ENCODE measurements around the gene TTYH3. TPM values are rescaled to one million over a fixed set of nuclear protein-coding genes. Genes with fewer than 3 reads are reported as not detected.

The TTYH3 gene
- total RNA-seq, 1 experiment from 2014 or later = 114 TPM

DNA sequence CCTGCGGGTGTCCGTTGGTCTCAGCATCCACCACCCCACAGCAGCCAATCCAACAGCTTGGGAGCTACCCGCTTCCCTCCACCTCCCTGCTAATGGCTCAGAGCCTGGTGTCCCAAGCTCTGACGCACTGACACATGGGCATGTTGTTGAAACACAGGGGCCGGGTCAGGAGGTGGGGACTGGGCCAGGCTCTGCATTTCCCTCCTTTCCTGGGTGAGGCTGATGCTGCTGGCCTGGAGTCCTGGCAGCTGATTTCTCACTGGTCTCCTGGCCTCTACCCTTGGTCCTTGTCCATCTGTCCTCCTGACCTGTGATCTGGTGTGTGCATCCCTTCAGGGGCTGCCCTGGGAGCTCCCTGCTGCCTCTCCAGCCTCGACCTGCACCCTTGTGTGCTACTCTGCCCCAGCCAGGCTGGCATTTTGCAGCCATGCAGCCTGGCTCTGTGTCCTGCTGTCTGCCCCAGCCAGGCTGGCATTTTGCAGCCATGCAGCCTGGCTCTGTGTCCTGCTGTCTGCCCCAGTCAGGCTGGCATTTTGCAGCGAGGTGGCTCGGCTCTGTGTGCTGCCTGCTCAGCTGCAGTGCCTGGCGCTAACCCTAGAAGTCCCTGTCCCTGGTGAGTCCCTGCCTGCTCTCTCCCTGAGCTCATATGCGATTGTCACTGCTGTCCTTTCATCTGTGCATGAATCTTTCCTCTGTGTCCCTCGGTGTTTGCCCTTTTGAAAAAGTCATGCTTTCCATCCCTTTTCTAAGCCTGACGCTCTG lies 70.2 kb downstream of the TTYH3 start:
- intact Hi-C loops (cut with micrococcal nuclease; ENCODE audit: unreplicated experiment) = no loop called here
- Histone ChIP-seq H3K36me3 (ENCODE audit: low read depth) (no peaks in the 10 kb centered on the region), H4K20me1 (ENCODE audit: insufficient read depth) (no peaks in the 10 kb centered on the region), H3K9me2 (ENCODE audit: insufficient read depth) (no peaks in the 10 kb centered on the region), H2AFZ (no peak overlapping the region), H3K27me3 (ENCODE audit: insufficient read depth, low read depth) (peaks cover 9% of the 10 kb centered on the region; the same call in 1 of the 2 replicates), H3K9me3 (ENCODE audit: insufficient read depth, low read depth) (no peaks in the 10 kb centered on the region), H3K4me3 (no peak overlapping the region), H3K27ac (no peak overlapping the region), H3F3A (ENCODE audit: insufficient read depth, low read depth) (peaks cover 20% of the 10 kb centered on the region), H3K4me2 (no peak overlapping the region), H3K4me1 (replicated peaks; ENCODE audit: insufficient read depth) (no peaks in the 10 kb centered on the region), H3K79me2 (ENCODE audit: low read depth) (no peaks in the 10 kb centered on the region)
- BruUV-seq (replicated peaks) = no TSS peak
- DNase-seq = no peak
- POLR2A ChIA-PET (ENCODE audit: unreplicated experiment) = no interaction called here
- CTCF ChIA-PET = interaction anchor here (0.5 kb wide), 1 partner anchor 21 kb away, joined by 3 read pairs; no protein-coding TSS in a partner anchor
- no peak for TF ChIP-seq EZH2 (IDR thresholded peaks at IDR 0.05; ENCODE audit: low read depth)
- TF ChIP-seq, protein P1, sequence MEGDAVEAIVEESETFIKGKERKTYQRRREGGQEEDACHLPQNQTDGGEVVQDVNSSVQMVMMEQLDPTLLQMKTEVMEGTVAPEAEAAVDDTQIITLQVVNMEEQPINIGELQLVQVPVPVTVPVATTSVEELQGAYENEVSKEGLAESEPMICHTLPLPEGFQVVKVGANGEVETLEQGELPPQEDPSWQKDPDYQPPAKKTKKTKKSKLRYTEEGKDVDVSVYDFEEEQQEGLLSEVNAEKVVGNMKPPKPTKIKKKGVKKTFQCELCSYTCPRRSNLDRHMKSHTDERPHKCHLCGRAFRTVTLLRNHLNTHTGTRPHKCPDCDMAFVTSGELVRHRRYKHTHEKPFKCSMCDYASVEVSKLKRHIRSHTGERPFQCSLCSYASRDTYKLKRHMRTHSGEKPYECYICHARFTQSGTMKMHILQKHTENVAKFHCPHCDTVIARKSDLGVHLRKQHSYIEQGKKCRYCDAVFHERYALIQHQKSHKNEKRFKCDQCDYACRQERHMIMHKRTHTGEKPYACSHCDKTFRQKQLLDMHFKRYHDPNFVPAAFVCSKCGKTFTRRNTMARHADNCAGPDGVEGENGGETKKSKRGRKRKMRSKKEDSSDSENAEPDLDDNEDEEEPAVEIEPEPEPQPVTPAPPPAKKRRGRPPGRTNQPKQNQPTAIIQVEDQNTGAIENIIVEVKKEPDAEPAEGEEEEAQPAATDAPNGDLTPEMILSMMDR (conservative IDR thresholded peaks at IDR 0.05) = no peak

DNA sequence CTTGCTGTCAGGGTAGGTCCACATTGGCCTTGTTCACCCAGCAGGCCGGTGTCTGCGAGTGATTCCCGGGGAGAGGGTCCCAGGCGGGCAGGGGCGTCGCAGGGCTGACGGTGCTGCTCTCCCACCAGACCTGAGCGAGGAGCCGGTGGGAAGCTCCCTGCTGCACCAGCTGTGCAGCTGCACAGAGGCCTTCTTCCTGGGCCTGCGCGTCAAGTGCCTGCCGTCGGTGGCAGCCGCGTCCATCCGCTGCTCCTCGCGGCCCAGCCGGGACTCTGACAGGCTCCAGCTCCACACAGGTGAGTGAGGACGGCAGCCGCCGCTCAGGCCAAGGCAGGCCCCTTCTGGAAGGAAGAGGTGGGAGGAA lies 70.8 kb downstream of the TTYH3 start:
- POLR2A ChIA-PET (ENCODE audit: unreplicated experiment) = no interaction called here
- TF ChIP-seq, protein P1 (conservative IDR thresholded peaks at IDR 0.05) = no peak
- no peaks in the 10 kb centered on the region for H4K20me1 ChIP-seq (ENCODE audit: insufficient read depth)
- CTCF ChIA-PET = no interaction called here
- H3K79me2 ChIP-seq (ENCODE audit: low read depth) = no peaks in the 10 kb centered on the region
- no peak overlapping the region for H3K4me3 ChIP-seq
- no peaks in the 10 kb centered on the region for H3K4me1 ChIP-seq (replicated peaks; ENCODE audit: insufficient read depth)
- no TSS peak for BruUV-seq (replicated peaks)
- H3K9me3 ChIP-seq (ENCODE audit: insufficient read depth, low read depth) = no peaks in the 10 kb centered on the region
- peaks cover 9% of the 10 kb centered on the region; the same call in 1 of the 2 replicates for H3K27me3 ChIP-seq (ENCODE audit: insufficient read depth, low read depth)
- H3K4me2 ChIP-seq = no peak overlapping the region
- peaks cover 21% of the 10 kb centered on the region for H3F3A ChIP-seq (ENCODE audit: insufficient read depth, low read depth)
- no peaks in the 10 kb centered on the region for H3K36me3 ChIP-seq (ENCODE audit: low read depth)
- no peaks in the 10 kb centered on the region for H3K9me2 ChIP-seq (ENCODE audit: insufficient read depth)
- no peak overlapping the region for H2AFZ ChIP-seq
- intact Hi-C loops (cut with micrococcal nuclease; ENCODE audit: unreplicated experiment) = no loop called here
- H3K27ac ChIP-seq = no peak overlapping the region
- DNase-seq = no peak

DNA sequence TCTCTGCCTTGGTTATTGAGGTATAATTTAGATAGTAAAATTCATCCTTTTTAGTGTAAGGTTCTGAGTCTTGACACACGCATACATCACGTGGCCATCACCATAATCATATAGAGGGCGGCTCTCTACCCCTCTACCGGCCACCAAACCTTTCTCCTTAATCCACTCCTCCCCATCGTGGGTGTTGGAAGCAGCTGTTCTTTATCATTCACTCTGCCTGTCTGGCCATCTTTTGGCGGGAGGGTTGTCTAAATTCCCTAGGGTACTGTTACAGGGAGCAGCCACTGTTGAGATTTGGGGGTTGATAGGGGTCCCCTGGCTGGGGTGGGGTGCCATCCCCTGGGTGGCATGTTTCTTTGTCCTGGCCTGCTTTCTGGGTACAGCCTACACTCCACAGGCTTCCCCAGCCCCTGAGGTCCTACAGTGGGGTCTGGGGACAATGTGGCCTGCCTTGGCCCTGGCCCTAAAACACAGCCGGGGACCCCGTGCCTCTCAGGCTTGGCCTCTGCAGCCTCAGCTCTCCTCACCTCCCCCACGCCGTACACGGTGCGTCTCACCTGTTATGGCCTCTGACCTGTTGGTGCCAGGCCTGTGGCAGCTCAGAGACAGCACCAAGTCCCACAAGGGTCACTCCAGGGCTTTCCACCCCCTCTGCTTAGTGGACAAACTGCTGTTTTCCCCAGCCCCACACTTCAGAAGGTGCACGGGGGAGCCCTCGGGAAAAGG lies 73.7 kb downstream of the TTYH3 start:
- H3K4me3 ChIP-seq = no peak overlapping the region
- H3K9me2 ChIP-seq (ENCODE audit: insufficient read depth) = no peaks in the 10 kb centered on the region
- H3K9me3 ChIP-seq (ENCODE audit: insufficient read depth, low read depth) = no peaks in the 10 kb centered on the region
- DNase-seq = no peak
- no peaks in the 10 kb centered on the region for H3K4me1 ChIP-seq (replicated peaks; ENCODE audit: insufficient read depth)
- CTCF ChIA-PET = no interaction called here
- POLR2A ChIA-PET (ENCODE audit: unreplicated experiment) = interaction anchor here (0.6 kb wide), 2 partner anchors 240 to 252 kb away, joined by 4 to 7 read pairs; no protein-coding TSS in a partner anchor
- H3K36me3 ChIP-seq (ENCODE audit: low read depth) = no peaks in the 10 kb centered on the region
- no peaks in the 10 kb centered on the region for H3K27me3 ChIP-seq (ENCODE audit: insufficient read depth, low read depth)
- intact Hi-C loops (cut with micrococcal nuclease; ENCODE audit: unreplicated experiment) = no loop called here
- no peak overlapping the region for H3K27ac ChIP-seq
- no peak for TF ChIP-seq EZH2 (IDR thresholded peaks at IDR 0.05; ENCODE audit: low read depth)
- TF ChIP-seq, protein P1 (conservative IDR thresholded peaks at IDR 0.05) = no peak
- no peak overlapping the region for H3K4me2 ChIP-seq
- no peaks in the 10 kb centered on the region for H3K79me2 ChIP-seq (ENCODE audit: low read depth)
- H4K20me1 ChIP-seq (ENCODE audit: insufficient read depth) = no peaks in the 10 kb centered on the region
- no peak overlapping the region for H2AFZ ChIP-seq
- H3F3A ChIP-seq (ENCODE audit: insufficient read depth, low read depth) = peaks cover 14% of the 10 kb centered on the region
- no TSS peak for BruUV-seq (replicated peaks)
